ENCODE data around the gene PHLPP1.

GRCh38 chr18:62768558-62768943 is 53.2 kb downstream of the PHLPP1 start:
- TF ChIP-seq CTCF (conservative IDR thresholded peaks at IDR 0.05; ENCODE audit: low read depth, low read length) (no peak), POLR2A (IDR thresholded peaks at IDR 0.05; ENCODE audit: low read depth, low read length) (no peak), ELK1 (IDR thresholded peaks at IDR 0.05; ENCODE audit: borderline replicate concordance, low read depth, low read length) (no peak), BHLHE40 (IDR thresholded peaks at IDR 0.05; ENCODE audit: low read depth, low read length) (no peak), RCOR1 (IDR thresholded peaks at IDR 0.05; ENCODE audit: insufficient replicate concordance, low read length) (no peak)

All from IMR-90 (cell line).